HG02981 (cell line): ENCODE data around the gene LRMDA.
"Not testable (repeated sequence)": the region's sequence is repeated elsewhere in the genome, so short reads cannot be mapped to it uniquely, and the experiment has no call there.

Source experiments
- ATAC-seq: cut with Tn5 transposase; IDR thresholded peaks from one replicate; pipeline ENCODE4 v1.9.1; 2021; ENCODE audit warnings: mild to moderate bottlenecking, moderate library complexity; ENCODE audit not compliant: unreplicated experiment

LRMDA gene

DNA sequence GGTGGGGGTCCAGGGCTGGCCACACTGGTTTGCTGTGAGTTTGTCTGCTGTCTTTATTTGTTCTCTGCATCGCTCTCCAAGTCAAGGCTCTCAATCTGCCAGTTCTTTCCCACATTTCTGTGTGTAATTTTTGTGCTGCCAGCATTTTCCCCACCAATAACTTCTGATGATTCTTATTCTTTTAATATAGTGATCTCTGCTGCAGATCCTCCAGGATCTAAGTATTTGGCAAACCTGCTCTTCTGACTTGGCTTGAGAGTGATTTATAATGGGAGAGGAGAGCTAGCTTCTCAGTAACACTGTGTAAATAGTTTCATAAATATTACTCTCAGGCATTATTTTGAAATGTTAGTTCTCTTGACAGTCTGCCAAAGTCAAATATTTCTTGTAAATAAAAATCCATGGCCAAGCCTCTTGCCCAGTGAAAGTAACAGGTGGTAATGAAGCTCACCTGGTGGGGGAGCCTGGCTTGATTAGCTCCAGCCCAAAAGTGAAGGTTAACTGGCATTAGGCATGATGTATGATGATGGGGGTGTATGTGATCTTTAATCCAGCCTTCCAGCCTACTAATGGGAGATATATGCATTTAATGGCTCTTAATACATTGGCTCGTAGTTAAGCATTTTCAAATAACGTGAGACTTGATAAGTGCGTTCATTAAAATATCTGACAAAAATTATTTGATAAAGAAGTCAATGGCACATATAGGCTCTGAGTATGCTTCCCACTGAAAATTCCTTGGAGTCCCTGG, 1150.3 kb downstream of the LRMDA start:
- no peak for ATAC-seq

DNA sequence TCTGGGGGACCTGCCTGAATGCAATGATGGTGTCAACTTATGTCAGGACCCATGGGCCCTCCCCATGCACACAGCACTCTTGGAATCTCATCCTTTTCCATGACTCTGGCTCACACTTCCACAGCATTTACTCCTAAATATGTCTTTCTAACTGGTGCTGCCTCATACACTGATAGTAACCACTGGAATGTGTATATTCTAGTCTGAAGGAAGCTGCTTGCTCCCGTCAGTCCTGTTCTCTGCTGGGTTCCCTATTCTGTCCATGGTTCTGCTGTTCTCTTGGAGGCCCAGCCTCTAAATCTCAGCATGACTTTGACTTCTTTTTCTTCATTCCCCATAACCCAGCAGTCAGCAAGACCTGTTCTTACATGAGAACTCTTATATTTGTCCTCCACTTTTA, 1151.1 kb downstream of the LRMDA start:
- no peak for ATAC-seq

DNA sequence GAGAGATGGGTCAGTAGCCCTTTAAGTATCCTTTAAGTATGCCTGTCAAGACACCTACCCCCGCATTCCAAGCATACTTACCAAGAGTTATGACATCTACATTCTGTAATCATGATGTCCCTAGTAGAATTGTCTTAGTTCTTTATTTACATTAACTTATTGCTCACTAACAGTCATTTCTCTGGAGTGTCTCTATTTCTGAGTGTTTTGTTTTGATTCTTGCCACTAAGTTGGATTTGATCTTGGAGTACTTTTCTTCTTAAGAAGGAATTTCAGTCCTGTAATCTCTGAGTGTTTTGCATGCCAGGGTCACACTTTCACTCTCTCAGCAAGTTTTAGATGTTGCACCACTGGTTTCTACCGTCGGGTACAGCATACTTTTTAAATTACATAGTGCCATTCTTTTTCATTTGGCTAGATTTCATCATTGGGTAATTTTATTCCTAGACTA, 1152.3 kb downstream of the LRMDA start:
- ATAC-seq: no peak

DNA sequence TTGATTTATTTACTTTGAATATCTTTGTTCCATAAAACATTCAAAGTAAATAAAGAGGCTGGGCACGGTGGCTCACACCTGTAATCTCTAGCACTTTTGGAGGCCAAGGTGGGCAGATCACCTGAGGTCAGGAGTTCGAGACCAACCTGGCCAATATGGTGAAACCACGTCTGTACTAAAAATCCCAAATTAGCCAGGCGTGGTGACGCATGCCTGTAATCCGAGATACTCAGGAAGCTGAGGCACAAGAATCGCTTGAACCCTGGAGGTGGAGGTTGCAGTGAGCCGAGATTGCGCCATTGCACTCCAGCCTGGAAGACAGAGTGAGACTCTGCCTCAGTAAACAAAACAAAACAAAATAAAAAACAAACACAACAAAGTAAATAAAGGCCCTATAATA, 1153.0 kb downstream of the LRMDA start:
- not testable (repeated sequence) for ATAC-seq
